Measurements from ENCODE around the gene RAB3IL1. TPM values are rescaled to one million over a fixed set of nuclear protein-coding genes. Genes with fewer than 3 reads are reported as not detected.

RAB3IL1 gene
- total and polyA plus RNA-seq, 9 of the 15 experiments (the other 6 are each of a cell fraction or from before 2014, with no cell fraction given), result 0.15 to 42.6 (median 15.5) TPM

DNA sequence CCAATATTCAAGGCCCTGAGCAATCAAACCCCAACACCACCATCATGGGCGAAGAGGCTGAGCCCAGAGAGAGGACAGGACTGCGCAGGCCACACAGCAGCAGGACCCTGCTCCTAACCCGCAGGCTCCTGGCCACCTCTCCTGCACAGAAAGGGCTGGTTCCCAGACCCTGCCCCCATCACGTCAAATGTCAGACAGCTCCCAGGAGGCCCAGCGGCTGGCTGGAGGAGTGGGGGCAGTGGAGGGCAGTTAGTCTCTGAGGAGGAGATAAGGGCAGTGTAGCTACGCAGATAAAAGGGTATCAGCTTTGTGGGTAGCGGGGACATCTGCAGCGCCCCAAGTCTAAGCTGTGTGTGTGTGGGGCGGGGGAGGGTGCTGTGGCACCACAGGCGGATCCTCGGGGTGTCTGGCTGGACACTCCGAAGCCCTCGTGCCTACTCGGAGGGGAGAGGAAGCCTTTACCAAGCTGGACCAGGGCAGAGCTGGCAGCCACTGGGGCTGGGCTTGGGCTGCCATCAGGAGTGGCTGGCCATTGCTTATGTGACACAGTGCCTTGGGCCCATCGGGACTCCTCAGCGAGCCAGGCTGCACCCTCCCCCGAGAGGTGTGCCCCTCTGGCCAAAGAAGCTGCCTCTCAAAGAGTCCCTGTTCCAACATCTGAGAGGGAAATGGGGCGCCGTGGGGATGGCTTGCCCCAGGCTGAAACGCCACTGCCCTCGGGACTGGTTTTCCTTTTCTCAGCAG lies 47.5 kb downstream of the RAB3IL1 start (continued):
- peak; percentile 55 for TF ChIP-seq RBBP5 (IDR thresholded peaks at IDR 0.05; ENCODE audit: borderline replicate concordance, insufficient read depth, low read length, poor library complexity, severe bottlenecking)
- TF ChIP-seq TFAM (CRISPR knock-in tag; conservative IDR thresholded peaks at IDR 0.05), result no peak
- TF ChIP-seq FOXA1 (IDR thresholded peaks at IDR 0.05; ENCODE audit: borderline replicate concordance), result no peak
- TF ChIP-seq FOXP1 (CRISPR knock-in tag; IDR thresholded peaks at IDR 0.05), result no peak
- TF ChIP-seq ZNF24 (IDR thresholded peaks at IDR 0.05), result no peak
- no peak for TF ChIP-seq RBM17 (IDR thresholded peaks at IDR 0.05; ENCODE audit: borderline replicate concordance, low read depth, low read length)
- TF ChIP-seq, protein P1, sequence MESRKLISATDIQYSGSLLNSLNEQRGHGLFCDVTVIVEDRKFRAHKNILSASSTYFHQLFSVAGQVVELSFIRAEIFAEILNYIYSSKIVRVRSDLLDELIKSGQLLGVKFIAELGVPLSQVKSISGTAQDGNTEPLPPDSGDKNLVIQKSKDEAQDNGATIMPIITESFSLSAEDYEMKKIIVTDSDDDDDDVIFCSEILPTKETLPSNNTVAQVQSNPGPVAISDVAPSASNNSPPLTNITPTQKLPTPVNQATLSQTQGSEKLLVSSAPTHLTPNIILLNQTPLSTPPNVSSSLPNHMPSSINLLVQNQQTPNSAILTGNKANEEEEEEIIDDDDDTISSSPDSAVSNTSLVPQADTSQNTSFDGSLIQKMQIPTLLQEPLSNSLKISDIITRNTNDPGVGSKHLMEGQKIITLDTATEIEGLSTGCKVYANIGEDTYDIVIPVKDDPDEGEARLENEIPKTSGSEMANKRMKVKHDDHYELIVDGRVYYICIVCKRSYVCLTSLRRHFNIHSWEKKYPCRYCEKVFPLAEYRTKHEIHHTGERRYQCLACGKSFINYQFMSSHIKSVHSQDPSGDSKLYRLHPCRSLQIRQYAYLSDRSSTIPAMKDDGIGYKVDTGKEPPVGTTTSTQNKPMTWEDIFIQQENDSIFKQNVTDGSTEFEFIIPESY (CRISPR knock-in tag; IDR thresholded peaks at IDR 0.05), result no peak
- peak; percentile 72 for TF ChIP-seq ETV5 (CRISPR knock-in tag; IDR thresholded peaks at IDR 0.05; ENCODE audit: low read depth)
- TF ChIP-seq SRSF1 (IDR thresholded peaks at IDR 0.05; ENCODE audit: low read depth, low read length), result no peak
- TF ChIP-seq, protein P2, sequence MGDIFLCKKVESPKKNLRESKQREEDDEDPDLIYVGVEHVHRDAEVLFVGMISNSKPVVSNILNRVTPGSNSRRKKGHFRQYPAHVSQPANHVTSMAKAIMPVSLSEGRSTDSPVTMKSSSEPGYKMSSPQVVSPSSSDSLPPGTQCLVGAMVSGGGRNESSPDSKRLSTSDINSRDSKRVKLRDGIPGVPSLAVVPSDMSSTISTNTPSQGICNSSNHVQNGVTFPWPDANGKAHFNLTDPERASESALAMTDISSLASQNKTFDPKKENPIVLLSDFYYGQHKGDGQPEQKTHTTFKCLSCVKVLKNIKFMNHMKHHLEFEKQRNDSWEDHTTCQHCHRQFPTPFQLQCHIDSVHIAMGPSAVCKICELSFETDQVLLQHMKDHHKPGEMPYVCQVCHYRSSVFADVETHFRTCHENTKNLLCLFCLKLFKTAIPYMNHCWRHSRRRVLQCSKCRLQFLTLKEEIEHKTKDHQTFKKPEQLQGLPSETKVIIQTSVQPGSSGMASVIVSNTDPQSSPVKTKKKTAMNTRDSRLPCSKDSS (IDR thresholded peaks at IDR 0.05; ENCODE audit: low read depth, partially characterized antibody), result no peak
- no peak for TF ChIP-seq HMG20A (CRISPR knock-in tag; conservative IDR thresholded peaks at IDR 0.05)
- TF ChIP-seq, protein P3, sequence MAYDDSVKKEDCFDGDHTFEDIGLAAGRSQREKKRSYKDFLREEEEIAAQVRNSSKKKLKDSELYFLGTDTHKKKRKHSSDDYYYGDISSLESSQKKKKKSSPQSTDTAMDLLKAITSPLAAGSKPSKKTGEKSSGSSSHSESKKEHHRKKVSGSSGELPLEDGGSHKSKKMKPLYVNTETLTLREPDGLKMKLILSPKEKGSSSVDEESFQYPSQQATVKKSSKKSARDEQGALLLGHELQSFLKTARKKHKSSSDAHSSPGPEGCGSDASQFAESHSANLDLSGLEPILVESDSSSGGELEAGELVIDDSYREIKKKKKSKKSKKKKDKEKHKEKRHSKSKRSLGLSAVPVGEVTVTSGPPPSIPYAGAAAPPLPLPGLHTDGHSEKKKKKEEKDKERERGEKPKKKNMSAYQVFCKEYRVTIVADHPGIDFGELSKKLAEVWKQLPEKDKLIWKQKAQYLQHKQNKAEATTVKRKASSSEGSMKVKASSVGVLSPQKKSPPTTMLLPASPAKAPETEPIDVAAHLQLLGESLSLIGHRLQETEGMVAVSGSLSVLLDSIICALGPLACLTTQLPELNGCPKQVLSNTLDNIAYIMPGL (CRISPR knock-in tag; IDR thresholded peaks at IDR 0.05), result no peak
- TF ChIP-seq MTA3 (IDR thresholded peaks at IDR 0.05; ENCODE audit: borderline replicate concordance), result peak; percentile 93
- TF ChIP-seq, protein P4, sequence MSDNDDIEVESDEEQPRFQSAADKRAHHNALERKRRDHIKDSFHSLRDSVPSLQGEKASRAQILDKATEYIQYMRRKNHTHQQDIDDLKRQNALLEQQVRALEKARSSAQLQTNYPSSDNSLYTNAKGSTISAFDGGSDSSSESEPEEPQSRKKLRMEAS (CRISPR knock-in tag; IDR thresholded peaks at IDR 0.05), result peak; percentile 44
- no peak for TF ChIP-seq RBM34 (IDR thresholded peaks at IDR 0.05; ENCODE audit: borderline replicate concordance, insufficient read depth, low read length)
- TF ChIP-seq SIX5 (IDR thresholded peaks at IDR 0.05; ENCODE audit: borderline replicate concordance in 1 of 2, insufficient read depth in 1 of 2, low read depth in 1 of 2, low read length in 2 of 2), result no peak
- no peak for TF ChIP-seq HNRNPLL (IDR thresholded peaks at IDR 0.05; ENCODE audit: low read depth, low read length, poor library complexity, severe bottlenecking)

Measured in K562 (cell line).